ENCODE data around the gene OPHN1.

Gene OPHN1

GRCh38 chrX:68186552-68187262, 246.6 kb downstream of the OPHN1 start:
- H3K36me3 ChIP-seq (ENCODE audit: low read depth), result no peaks in the 10 kb centered on the region
- no peaks in the 10 kb centered on the region for H3K9me3 ChIP-seq (ENCODE audit: severe bottlenecking)
- no peaks in the 10 kb centered on the region for H3K27me3 ChIP-seq (ENCODE audit: insufficient read depth, poor library complexity, severe bottlenecking)
- no peak for TF ChIP-seq CTCF (IDR thresholded peaks at IDR 0.05; ENCODE audit: poor library complexity, severe bottlenecking)
- H3K27ac ChIP-seq (ENCODE audit: poor library complexity, severe bottlenecking), result no peak overlapping the region
- H3K4me1 ChIP-seq (ENCODE audit: insufficient read depth, poor library complexity, severe bottlenecking), result peaks cover 4% of the 10 kb centered on the region
- H3K4me3 ChIP-seq (ENCODE audit: severe bottlenecking), result no peak overlapping the region
- DNase-seq (ENCODE audit: low spot score) (no peak), ATAC-seq (ENCODE audit: low read depth) (peak; percentile 71)

- no peak overlapping the region for H3K27ac ChIP-seq (ENCODE audit: poor library complexity, severe bottlenecking)
- TF ChIP-seq CTCF (IDR thresholded peaks at IDR 0.05; ENCODE audit: poor library complexity, severe bottlenecking), result no peak
- no peaks in the 10 kb centered on the region for H3K27me3 ChIP-seq (ENCODE audit: insufficient read depth, poor library complexity, severe bottlenecking)
- H3K4me1 ChIP-seq (ENCODE audit: insufficient read depth, poor library complexity, severe bottlenecking), result peaks cover 4% of the 10 kb centered on the region
- DNase-seq (ENCODE audit: low spot score) (no peak), ATAC-seq (ENCODE audit: low read depth) (no peak)
- H3K4me3 ChIP-seq (ENCODE audit: severe bottlenecking), result no peak overlapping the region
- H3K9me3 ChIP-seq (ENCODE audit: severe bottlenecking), result no peaks in the 10 kb centered on the region
- H3K36me3 ChIP-seq (ENCODE audit: low read depth), result no peaks in the 10 kb centered on the region
Observed at GRCh38 chrX:68185161-68185560, 248.1 kb downstream of the OPHN1 start.

- H3K27ac ChIP-seq (ENCODE audit: poor library complexity, severe bottlenecking), result no peak overlapping the region
- ATAC-seq (ENCODE audit: low read depth) (0 out of 3 replicates have a peak, but pooled peaks have one; percentile 45), DNase-seq (ENCODE audit: low spot score) (no peak)
- no peaks in the 10 kb centered on the region for H3K27me3 ChIP-seq (ENCODE audit: insufficient read depth, poor library complexity, severe bottlenecking)
- peaks cover 4% of the 10 kb centered on the region for H3K4me1 ChIP-seq (ENCODE audit: insufficient read depth, poor library complexity, severe bottlenecking)
- TF ChIP-seq CTCF (IDR thresholded peaks at IDR 0.05; ENCODE audit: poor library complexity, severe bottlenecking), result peak; percentile 54
- H3K4me3 ChIP-seq (ENCODE audit: severe bottlenecking), result no peak overlapping the region
- no peaks in the 10 kb centered on the region for H3K9me3 ChIP-seq (ENCODE audit: severe bottlenecking)
- no peaks in the 10 kb centered on the region for H3K36me3 ChIP-seq (ENCODE audit: low read depth)
Observed at GRCh38 chrX:68183612-68184214, 249.6 kb downstream of the OPHN1 start.

- no peaks in the 10 kb centered on the region for H3K4me1 ChIP-seq (ENCODE audit: insufficient read depth, poor library complexity, severe bottlenecking)
- ATAC-seq (ENCODE audit: low read depth) (no peak), DNase-seq (ENCODE audit: low spot score) (no peak)
- TF ChIP-seq CTCF (IDR thresholded peaks at IDR 0.05; ENCODE audit: poor library complexity, severe bottlenecking), result no peak
- H3K9me3 ChIP-seq (ENCODE audit: severe bottlenecking), result no peaks in the 10 kb centered on the region
- H3K4me3 ChIP-seq (ENCODE audit: severe bottlenecking), result no peak overlapping the region
- H3K27ac ChIP-seq (ENCODE audit: poor library complexity, severe bottlenecking), result no peak overlapping the region
- no peaks in the 10 kb centered on the region for H3K27me3 ChIP-seq (ENCODE audit: insufficient read depth, poor library complexity, severe bottlenecking)
- H3K36me3 ChIP-seq (ENCODE audit: low read depth), result no peaks in the 10 kb centered on the region
Observed at GRCh38 chrX:68180579-68180978, 252.7 kb downstream of the OPHN1 start.

GRCh38 chrX:68179355-68179754, 253.9 kb downstream of the OPHN1 start:
- no peak overlapping the region for H3K4me3 ChIP-seq (ENCODE audit: severe bottlenecking)
- no peaks in the 10 kb centered on the region for H3K9me3 ChIP-seq (ENCODE audit: severe bottlenecking)
- DNase-seq (ENCODE audit: low spot score) (no peak), ATAC-seq (ENCODE audit: low read depth) (no peak)
- no peaks in the 10 kb centered on the region for H3K27me3 ChIP-seq (ENCODE audit: insufficient read depth, poor library complexity, severe bottlenecking)
- TF ChIP-seq CTCF (IDR thresholded peaks at IDR 0.05; ENCODE audit: poor library complexity, severe bottlenecking), result no peak
- H3K4me1 ChIP-seq (ENCODE audit: insufficient read depth, poor library complexity, severe bottlenecking), result no peaks in the 10 kb centered on the region
- no peak overlapping the region for H3K27ac ChIP-seq (ENCODE audit: poor library complexity, severe bottlenecking)
- no peaks in the 10 kb centered on the region for H3K36me3 ChIP-seq (ENCODE audit: low read depth)

Data from RWPE2 (cell line).